Chondrocyte (in vitro differentiated cells): ENCODE results near the gene PROM1. TPM values are rescaled to one million over a fixed set of nuclear protein-coding genes. Genes with fewer than 3 reads are reported as not detected.
A peak's percentile ranks its signal among the peaks of the same experiment; 100 is the strongest.

Experiments
- DNase-seq: peaks from one replicate; pipeline ENCODE4 v3.0.0; 2021; ENCODE audit warnings: mixed read lengths, low spot score
- H3K27ac Mint-ChIP-seq: one replicate; pipeline ENCODE4 v1.8.0; 2021; ENCODE audit warnings: mild to moderate bottlenecking, moderate library complexity, mixed read lengths; ENCODE audit not compliant: unreplicated experiment
- H3K27me3 Mint-ChIP-seq: 2 replicates; pipeline ENCODE4 v1.8.0; 2021; ENCODE audit warnings: low read depth, mixed read lengths
- H3K36me3 Mint-ChIP-seq: 2 replicates; pipeline ENCODE4 v1.8.0; 2021; ENCODE audit warnings: low read depth, mixed read lengths
- H3K4me1 Mint-ChIP-seq: 2 replicates; pipeline ENCODE4 v1.8.0; 2021; ENCODE audit warnings: low read depth, mild to moderate bottlenecking, mixed read lengths
- H3K4me3 Mint-ChIP-seq: one replicate; pipeline ENCODE4 v1.8.0; 2021; ENCODE audit warnings: mild to moderate bottlenecking, moderate library complexity, mixed read lengths; ENCODE audit not compliant: unreplicated experiment
- H3K9me3 Mint-ChIP-seq: 2 replicates; pipeline ENCODE4 v1.8.0; 2021; ENCODE audit warnings: low read depth, mixed read lengths
- CTCF ChIP-seq: fragments of 200-600 bp; sonication (generic); IDR thresholded peaks from 2 replicates; pipeline ENCODE4 v1.5.0; 2021; ENCODE audit warnings: antibody characterized with exemption, mild to moderate bottlenecking, moderate library complexity
- total RNA-seq: library from RNA; stranded (reverse); gene quantifications from 3 replicates; pipeline ENCODE4 v1.2.1, GENCODE V29; 2021

The PROM1 gene
- total RNA-seq, 1 donor from 2014 or later, result 0.10 TPM

GRCh38 chr4:15926486-15926885 lies 157.3 kb downstream of the PROM1 start:
- Mint-ChIP-seq H3K9me3 (no peaks in the 10 kb centered on the region), H3K4me3 (no peak overlapping the region), H3K27me3 (no peaks in the 10 kb centered on the region), H3K27ac (no peak overlapping the region), H3K36me3 (no peaks in the 10 kb centered on the region), H3K4me1 (peaks cover 3% of the 10 kb centered on the region)
- no peak for TF ChIP-seq CTCF
- DNase-seq, result no peak

- no peaks in the 10 kb centered on the region for H3K27me3 Mint-ChIP-seq
- DNase-seq, result no peak
- H3K27ac Mint-ChIP-seq, result no peak overlapping the region
- peaks cover 10% of the 10 kb centered on the region for H3K4me1 Mint-ChIP-seq
- H3K9me3 Mint-ChIP-seq, result no peaks in the 10 kb centered on the region
- TF ChIP-seq CTCF, result no peak
- no peak overlapping the region for H3K4me3 Mint-ChIP-seq
- no peaks in the 10 kb centered on the region for H3K36me3 Mint-ChIP-seq
These were observed 158.0 kb downstream of the PROM1 start for GRCh38 chr4:15925830-15926229.

- peak overlapping the region; percentile 3 for H3K27ac Mint-ChIP-seq
- no peak for DNase-seq
- H3K4me1 Mint-ChIP-seq, result peaks cover 16% of the 10 kb centered on the region
- H3K27me3 Mint-ChIP-seq, result no peaks in the 10 kb centered on the region
- no peak for TF ChIP-seq CTCF
- H3K9me3 Mint-ChIP-seq, result no peaks in the 10 kb centered on the region
- no peak overlapping the region for H3K4me3 Mint-ChIP-seq
- H3K36me3 Mint-ChIP-seq, result no peaks in the 10 kb centered on the region
These were observed 162.3 kb downstream of the PROM1 start for GRCh38 chr4:15921592-15921932.

GRCh38 chr4:15920723-15921591 lies 162.9 kb downstream of the PROM1 start:
- Mint-ChIP-seq H3K4me3 (no peak overlapping the region), H3K36me3 (no peaks in the 10 kb centered on the region), H3K4me1 (peaks cover 16% of the 10 kb centered on the region), H3K27me3 (no peaks in the 10 kb centered on the region), H3K9me3 (no peaks in the 10 kb centered on the region), H3K27ac (peak overlapping the region; percentile 84)
- DNase-seq, result no peak
- no peak for TF ChIP-seq CTCF

- no peak overlapping the region for H3K27ac Mint-ChIP-seq
- peaks cover 17% of the 10 kb centered on the region for H3K4me1 Mint-ChIP-seq
- no peak for TF ChIP-seq CTCF
- no peak overlapping the region for H3K4me3 Mint-ChIP-seq
- no peaks in the 10 kb centered on the region for H3K27me3 Mint-ChIP-seq
- no peaks in the 10 kb centered on the region for H3K9me3 Mint-ChIP-seq
- DNase-seq, result no peak
- no peaks in the 10 kb centered on the region for H3K36me3 Mint-ChIP-seq
These were observed 165.2 kb downstream of the PROM1 start for GRCh38 chr4:15918484-15919129.

Other genes starting within 250 kb of the PROM1 start
- not detected in 3 replicates for gene FGFBP1, start 145.3 kb downstream of the PROM1 start, total RNA-seq
- not detected in 3 replicates for gene FGFBP2, start 120.8 kb downstream of the PROM1 start, total RNA-seq
- gene TAPT1, start 142.4 kb upstream of the PROM1 start, total RNA-seq, result 17.8 to 26.0 TPM (median 23.0 TPM) in 3 replicates